ENCODE results near the gene UBL4B. TPM values are rescaled to one million over a fixed set of nuclear protein-coding genes. Genes with fewer than 3 reads are reported as not detected.

Gene UBL4B
- total RNA-seq, 1 donor from 2014 or later = not detected

GRCh38 chr1:110081061-110081460 lies 31.2 kb upstream of the UBL4B start:
- H3K4me1 Mint-ChIP-seq (ENCODE audit: low read depth) = peaks cover 13% of the 10 kb centered on the region
- no peak overlapping the region for H3K27ac Mint-ChIP-seq (ENCODE audit: unreplicated experiment)
- peaks cover 2% of the 10 kb centered on the region for H3K36me3 Mint-ChIP-seq (ENCODE audit: low read depth)
- peaks cover 48% of the 10 kb centered on the region for H3K27me3 Mint-ChIP-seq (ENCODE audit: low read depth)
- no peak for DNase-seq (ENCODE audit: low spot score)
- H3K9me3 Mint-ChIP-seq (ENCODE audit: low read depth) = no peaks in the 10 kb centered on the region
- TF ChIP-seq CTCF (IDR thresholded peaks at IDR 0.05) = no peak
- no peak overlapping the region for H3K4me3 Mint-ChIP-seq (ENCODE audit: unreplicated experiment)

GRCh38 chr1:110082477-110082876 lies 29.8 kb upstream of the UBL4B start:
- no peak for TF ChIP-seq CTCF (IDR thresholded peaks at IDR 0.05)
- H3K9me3 Mint-ChIP-seq (ENCODE audit: low read depth) = no peaks in the 10 kb centered on the region
- no peaks in the 10 kb centered on the region for H3K36me3 Mint-ChIP-seq (ENCODE audit: low read depth)
- peaks cover 55% of the 10 kb centered on the region for H3K27me3 Mint-ChIP-seq (ENCODE audit: low read depth)
- H3K27ac Mint-ChIP-seq (ENCODE audit: unreplicated experiment) = no peak overlapping the region
- H3K4me3 Mint-ChIP-seq (ENCODE audit: unreplicated experiment) = no peak overlapping the region
- peaks cover 13% of the 10 kb centered on the region for H3K4me1 Mint-ChIP-seq (ENCODE audit: low read depth)
- DNase-seq (ENCODE audit: low spot score) = no peak

GRCh38 chr1:110083061-110083865 lies 29.0 kb upstream of the UBL4B start:
- no peak for TF ChIP-seq CTCF (IDR thresholded peaks at IDR 0.05)
- H3K27ac Mint-ChIP-seq (ENCODE audit: unreplicated experiment) = no peak overlapping the region
- H3K9me3 Mint-ChIP-seq (ENCODE audit: low read depth) = no peaks in the 10 kb centered on the region
- peaks cover 13% of the 10 kb centered on the region for H3K4me1 Mint-ChIP-seq (ENCODE audit: low read depth)
- H3K4me3 Mint-ChIP-seq (ENCODE audit: unreplicated experiment) = peak overlapping the region; percentile 19
- DNase-seq (ENCODE audit: low spot score) = no peak
- H3K27me3 Mint-ChIP-seq (ENCODE audit: low read depth) = peaks cover 57% of the 10 kb centered on the region
- H3K36me3 Mint-ChIP-seq (ENCODE audit: low read depth) = no peaks in the 10 kb centered on the region

- H3K27me3 Mint-ChIP-seq (ENCODE audit: low read depth) = peaks cover 53% of the 10 kb centered on the region
- no peak for DNase-seq (ENCODE audit: low spot score)
- no peaks in the 10 kb centered on the region for H3K9me3 Mint-ChIP-seq (ENCODE audit: low read depth)
- TF ChIP-seq CTCF (IDR thresholded peaks at IDR 0.05) = no peak
- no peaks in the 10 kb centered on the region for H3K36me3 Mint-ChIP-seq (ENCODE audit: low read depth)
- peaks cover 13% of the 10 kb centered on the region for H3K4me1 Mint-ChIP-seq (ENCODE audit: low read depth)
- peak overlapping the region; percentile 58 for H3K4me3 Mint-ChIP-seq (ENCODE audit: unreplicated experiment)
- no peak overlapping the region for H3K27ac Mint-ChIP-seq (ENCODE audit: unreplicated experiment)
These were observed 28.4 kb upstream of the UBL4B start for GRCh38 chr1:110083866-110084226.

- peak overlapping the region; percentile 58 for H3K4me3 Mint-ChIP-seq (ENCODE audit: unreplicated experiment)
- peaks cover 49% of the 10 kb centered on the region for H3K27me3 Mint-ChIP-seq (ENCODE audit: low read depth)
- TF ChIP-seq CTCF (IDR thresholded peaks at IDR 0.05) = no peak
- H3K36me3 Mint-ChIP-seq (ENCODE audit: low read depth) = no peaks in the 10 kb centered on the region
- H3K9me3 Mint-ChIP-seq (ENCODE audit: low read depth) = no peaks in the 10 kb centered on the region
- no peak for DNase-seq (ENCODE audit: low spot score)
- no peak overlapping the region for H3K27ac Mint-ChIP-seq (ENCODE audit: unreplicated experiment)
- H3K4me1 Mint-ChIP-seq (ENCODE audit: low read depth) = peaks cover 13% of the 10 kb centered on the region
These were observed 27.8 kb upstream of the UBL4B start for GRCh38 chr1:110084227-110085078.
